Stimulated activated naive CD8-positive, alpha-beta T cell treated with anti-CD3 and anti-CD28 coated beads, Interleukin-15, Interleukin-2, amounts not matched to agents 100 U/mL and 50 U/mL, for 24 hours (primary cell): ENCODE results near the gene CHMP2A.

Experiments
- ATAC-seq: fragments of 150-1000 bp; cut with Tn5 transposase; one replicate; pipeline ENCODE4 v1.10.0; 2021
- DNase-seq: peaks from one replicate; pipeline ENCODE4 v3.0.0; 2021

Gene CHMP2A

GRCh38 chr19:58569943-58570670, 15.2 kb upstream of the CHMP2A start:
- ATAC-seq: no peak
- DNase-seq: peak; percentile 3

- peak; percentile 2 for DNase-seq
- ATAC-seq: no peak
Observed at GRCh38 chr19:58569191-58569942, 14.5 kb upstream of the CHMP2A start.

GRCh38 chr19:58568453-58569130, 13.7 kb upstream of the CHMP2A start:
- no peak for ATAC-seq
- DNase-seq: peak; percentile 2

GRCh38 chr19:58566989-58567388, 12.1 kb upstream of the CHMP2A start:
- no peak for ATAC-seq
- DNase-seq: peak; percentile 1

GRCh38 chr19:58563823-58564222, 8.9 kb upstream of the CHMP2A start:
- ATAC-seq (no peak), DNase-seq (no peak)

GRCh38 chr19:58563034-58563573, 8.2 kb upstream of the CHMP2A start:
- DNase-seq (peak; percentile 56), ATAC-seq (no peak)

GRCh38 chr19:58562122-58563033, 7.5 kb upstream of the CHMP2A start:
- DNase-seq (peak; percentile 56), ATAC-seq (no peak)

GRCh38 chr19:58561373-58562121, 6.6 kb upstream of the CHMP2A start:
- ATAC-seq: no peak
- DNase-seq: no peak

- ATAC-seq (no peak), DNase-seq (no peak)
Observed at GRCh38 chr19:58560921-58561320, 6.0 kb upstream of the CHMP2A start.

GRCh38 chr19:58560007-58560887, 5.3 kb upstream of the CHMP2A start:
- DNase-seq (no peak), ATAC-seq (no peak)

GRCh38 chr19:58559275-58560006, 4.5 kb upstream of the CHMP2A start:
- DNase-seq (peak; percentile 89), ATAC-seq (peak; percentile 25)

- DNase-seq: peak; percentile 100
- peak; percentile 60 for ATAC-seq
Observed at GRCh38 chr19:58558623-58559274, 3.8 kb upstream of the CHMP2A start.

GRCh38 chr19:58558066-58558622, 3.2 kb upstream of the CHMP2A start, which contains the start of gene UBE2M:
Gene UBE2M, minus strand, starts transcription at chr19:58558611. Its CDS starts 230 bp downstream, at chr19:58558381.
- no peak for DNase-seq

GRCh38 chr19:58557221-58558065, 2.5 kb upstream of the CHMP2A start:
- ATAC-seq (no peak), DNase-seq (no peak)

More at GRCh38 chr19:58558066-58558622, 3.2 kb upstream of the CHMP2A start, which contains the start of gene UBE2M:
- no peak for ATAC-seq

- DNase-seq (no peak), ATAC-seq (no peak)
Observed at GRCh38 chr19:58556622-58557220, 1.8 kb upstream of the CHMP2A start.

- no peak for ATAC-seq
Observed at GRCh38 chr19:58555920-58556621, 1.2 kb upstream of the CHMP2A start.

More at GRCh38 chr19:58555920-58556621, 1.2 kb upstream of the CHMP2A start:
- DNase-seq: no peak
